Ishikawa (cell line): ENCODE measurements around the gene URAD.

ENCODE experiments used
- CEBPB ChIP-seq: IDR thresholded peaks from 2 replicates; pipeline ENCODE4 v1.6.1; 2012
- CREB1 ChIP-seq: IDR thresholded peaks from 2 replicates; pipeline ENCODE4 v1.6.1; 2012; ENCODE audit warnings: low read depth
- EGR1 ChIP-seq: IDR thresholded peaks from 2 replicates; pipeline ENCODE4 v1.6.1; 2012
- EP300 ChIP-seq: IDR thresholded peaks from 2 replicates; pipeline ENCODE4 v1.6.1; 2012; ENCODE audit warnings: borderline replicate concordance
- FOXM1 ChIP-seq: IDR thresholded peaks from 2 replicates; pipeline ENCODE4 v1.6.1; 2012; ENCODE audit warnings: low read depth, borderline replicate concordance
- MAX ChIP-seq: IDR thresholded peaks from 2 replicates; pipeline ENCODE4 v1.6.1; 2012
- NFIC ChIP-seq: IDR thresholded peaks from 2 replicates; pipeline ENCODE4 v1.6.1; 2012
- RAD21 ChIP-seq: IDR thresholded peaks from 2 replicates; pipeline ENCODE4 v1.6.1; 2012; ENCODE audit warnings: low read depth
- REST ChIP-seq: IDR thresholded peaks from 2 replicates; pipeline ENCODE4 v1.6.1; 2012; ENCODE audit warnings: low read depth, mild to moderate bottlenecking
- TAF1 ChIP-seq: IDR thresholded peaks from 2 replicates; pipeline ENCODE4 v1.6.1; 2012; ENCODE audit warnings: low read depth, mild to moderate bottlenecking
- TCF12 ChIP-seq: IDR thresholded peaks from 2 replicates; pipeline ENCODE4 v1.6.1; 2012; ENCODE audit warnings: low read depth
- TEAD4 ChIP-seq: IDR thresholded peaks from 2 replicates; pipeline ENCODE4 v1.6.1; 2012
- USF1 ChIP-seq: IDR thresholded peaks from 2 replicates; pipeline ENCODE4 v1.6.1; 2012
- YY1 ChIP-seq: IDR thresholded peaks from 2 replicates; pipeline ENCODE4 v1.6.1; 2012; ENCODE audit warnings: low read depth
- ZBTB7A ChIP-seq: IDR thresholded peaks from 2 replicates; pipeline ENCODE4 v1.6.1; 2012; ENCODE audit warnings: low read depth

Gene URAD

GRCh38 chr13:27975564-27976361 lies 12.7 kb downstream of the URAD start:
- TF ChIP-seq MAX (no peak), EP300 (no peak), TCF12 (no peak), REST (no peak), CREB1 (no peak), USF1 (no peak), CEBPB (no peak), NFIC (no peak), EGR1 (no peak), FOXM1 (no peak), TAF1 (no peak), RAD21 (no peak), YY1 (no peak), ZBTB7A (no peak), TEAD4 (no peak)

- TF ChIP-seq ZBTB7A (no peak), TEAD4 (no peak), NFIC (no peak), CEBPB (no peak), TCF12 (no peak), RAD21 (no peak), EP300 (no peak), FOXM1 (no peak), REST (no peak)
Observed at GRCh38 chr13:27973961-27974662, 14.4 kb downstream of the URAD start.

- TF ChIP-seq RAD21 (no peak), MAX (no peak), EP300 (no peak), EGR1 (no peak), CEBPB (no peak), ZBTB7A (no peak), FOXM1 (no peak), TAF1 (no peak), TEAD4 (no peak), CREB1 (no peak), YY1 (no peak)
Observed at GRCh38 chr13:27973291-27973690, 15.2 kb downstream of the URAD start.

- TF ChIP-seq ZBTB7A (no peak), RAD21 (no peak), USF1 (no peak), REST (no peak), TAF1 (no peak), TCF12 (no peak), NFIC (no peak), CREB1 (no peak), YY1 (no peak), FOXM1 (no peak), CEBPB (no peak)
Observed at GRCh38 chr13:27972478-27972820, 16.0 kb downstream of the URAD start.
